GM21737 (cell line): ENCODE measurements around the gene GPR137B.

ENCODE experiments used
- ATAC-seq: cut with Tn5 transposase; IDR thresholded peaks from one replicate; pipeline ENCODE4 v1.9.1; 2021; ENCODE audit warnings: mild to moderate bottlenecking, moderate library complexity; ENCODE audit not compliant: unreplicated experiment

GPR137B gene

GRCh38 chr1:236253119-236253518 is 110.8 kb downstream of the GPR137B start:
- no peak for ATAC-seq

GRCh38 chr1:236253918-236254637 is 111.7 kb downstream of the GPR137B start:
- no peak for ATAC-seq

- no peak for ATAC-seq
Observed at GRCh38 chr1:236257216-236257615, 114.9 kb downstream of the GPR137B start.

- ATAC-seq, result no peak
Observed at GRCh38 chr1:236258114-236258622, 115.8 kb downstream of the GPR137B start.
